B cell (primary cell): ENCODE measurements around the gene PLCL1.

Source experiments
- EZH2 ChIP-seq: IDR thresholded peaks from 2 replicates; pipeline ENCODE4 v1.6.1; 2012; ENCODE audit warnings: borderline replicate concordance, low read depth, mild to moderate bottlenecking, moderate library complexity, low read length; ENCODE audit not compliant: insufficient read depth, poor library complexity, severe bottlenecking
- TF ChIP-seq, protein P1 (sequence below): fragments of 200-600 bp; IDR thresholded peaks from one replicate; pipeline ENCODE4 v1.8.0; 2022; ENCODE audit warnings: antibody characterized with exemption, mild to moderate bottlenecking

DNA sequence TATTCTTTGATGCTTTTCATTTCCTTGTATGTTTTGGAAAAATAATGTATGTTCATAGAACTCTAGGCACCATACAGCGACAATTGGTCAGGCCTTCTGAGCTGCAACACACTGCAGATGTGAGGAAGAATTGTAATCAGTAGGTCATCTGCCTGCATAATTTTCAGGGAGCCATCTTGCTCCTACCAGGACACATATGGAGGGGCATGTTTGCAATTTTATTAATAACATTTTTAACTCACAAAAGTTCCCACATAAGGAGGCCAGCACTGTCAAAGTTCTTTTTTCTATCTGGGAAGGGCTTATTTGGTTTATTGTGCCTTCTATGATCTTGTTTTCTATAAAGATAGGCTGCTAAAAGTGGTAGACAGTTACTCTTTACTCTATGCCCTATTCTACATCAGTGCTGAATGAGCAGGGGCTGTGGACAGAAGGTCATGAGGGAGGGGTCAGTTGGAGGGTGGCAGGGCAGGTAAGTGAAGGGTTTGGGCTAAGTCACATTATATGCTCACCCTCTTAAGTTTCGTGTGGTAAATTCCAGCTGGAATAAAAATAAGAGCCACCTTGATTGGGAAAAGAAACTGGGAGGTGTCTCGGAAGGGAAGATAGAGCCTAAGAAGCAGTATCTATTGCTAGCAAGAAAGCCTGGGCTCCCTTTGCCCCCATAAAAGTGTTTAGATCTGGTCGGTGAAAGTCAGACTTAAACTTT is 126.3 kb downstream of the PLCL1 start:
- TF ChIP-seq EZH2 = no peak
- TF ChIP-seq, protein P1, sequence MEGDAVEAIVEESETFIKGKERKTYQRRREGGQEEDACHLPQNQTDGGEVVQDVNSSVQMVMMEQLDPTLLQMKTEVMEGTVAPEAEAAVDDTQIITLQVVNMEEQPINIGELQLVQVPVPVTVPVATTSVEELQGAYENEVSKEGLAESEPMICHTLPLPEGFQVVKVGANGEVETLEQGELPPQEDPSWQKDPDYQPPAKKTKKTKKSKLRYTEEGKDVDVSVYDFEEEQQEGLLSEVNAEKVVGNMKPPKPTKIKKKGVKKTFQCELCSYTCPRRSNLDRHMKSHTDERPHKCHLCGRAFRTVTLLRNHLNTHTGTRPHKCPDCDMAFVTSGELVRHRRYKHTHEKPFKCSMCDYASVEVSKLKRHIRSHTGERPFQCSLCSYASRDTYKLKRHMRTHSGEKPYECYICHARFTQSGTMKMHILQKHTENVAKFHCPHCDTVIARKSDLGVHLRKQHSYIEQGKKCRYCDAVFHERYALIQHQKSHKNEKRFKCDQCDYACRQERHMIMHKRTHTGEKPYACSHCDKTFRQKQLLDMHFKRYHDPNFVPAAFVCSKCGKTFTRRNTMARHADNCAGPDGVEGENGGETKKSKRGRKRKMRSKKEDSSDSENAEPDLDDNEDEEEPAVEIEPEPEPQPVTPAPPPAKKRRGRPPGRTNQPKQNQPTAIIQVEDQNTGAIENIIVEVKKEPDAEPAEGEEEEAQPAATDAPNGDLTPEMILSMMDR = no peak
